Measurements from ENCODE around the gene CASP1.
"Not testable (repeated sequence)": the region's sequence is repeated elsewhere in the genome, so short reads cannot be mapped to it uniquely, and the experiment has no call there.

The CASP1 gene

GRCh38 chr11:105034813-105035620, at the start of gene CASP1:
CASP1 (minus strand) TSS chr11:105035144; CDS start chr11:105035113, 31 bp downstream.
- Histone ChIP-seq H3K9me3 (ENCODE audit: control insufficient read depth, low read length) (no peaks in the 10 kb centered on the region), H3K9ac (ENCODE audit: low read length) (peak within 1 kb of the TSS; percentile 69), H3K4me1 (ENCODE audit: control insufficient read depth, insufficient read depth, low read length) (peaks cover 29% of the 10 kb centered on the region), H3K4me3 (ENCODE audit: low read length) (peak within 1 kb of the TSS; percentile 76), H3K36me3 (ENCODE audit: control insufficient read depth, insufficient read depth, low read length, severe bottlenecking) (peaks cover 2% of the 10 kb centered on the region), H3K27me3 (replicated peaks; ENCODE audit: control insufficient read depth, insufficient read depth, low read length) (no peaks in the 10 kb centered on the region)
- peak; percentile 91 for DNase-seq (ENCODE audit: low read depth)

GRCh38 chr11:105081412-105082150, 46.6 kb upstream of the CASP1 start:
- no peaks in the 10 kb centered on the region for H3K36me3 ChIP-seq (ENCODE audit: control insufficient read depth, insufficient read depth, low read length, severe bottlenecking)

GRCh38 chr11:105080171-105080906, 45.4 kb upstream of the CASP1 start:
- H3K36me3 ChIP-seq (ENCODE audit: control insufficient read depth, insufficient read depth, low read length, severe bottlenecking); H3K9me3 ChIP-seq (ENCODE audit: control insufficient read depth, low read length); H3K9ac ChIP-seq (ENCODE audit: low read length); H3K4me3 ChIP-seq (ENCODE audit: low read length); H3K4me1 ChIP-seq (ENCODE audit: control insufficient read depth, insufficient read depth, low read length); DNase-seq (ENCODE audit: low read depth); H3K27me3 ChIP-seq (replicated peaks; ENCODE audit: control insufficient read depth, insufficient read depth, low read length): not testable (repeated sequence)

More at GRCh38 chr11:105081412-105082150, 46.6 kb upstream of the CASP1 start:
- no peak for DNase-seq (ENCODE audit: low read depth)
- Histone ChIP-seq H3K4me1 (ENCODE audit: control insufficient read depth, insufficient read depth, low read length) (peaks cover 4% of the 10 kb centered on the region), H3K9me3 (ENCODE audit: control insufficient read depth, low read length) (no peaks in the 10 kb centered on the region), H3K27me3 (replicated peaks; ENCODE audit: control insufficient read depth, insufficient read depth, low read length) (no peaks in the 10 kb centered on the region), H3K9ac (ENCODE audit: low read length) (no peak overlapping the region), H3K4me3 (ENCODE audit: low read length) (no peak overlapping the region)

GRCh38 chr11:105078283-105078682, 43.3 kb upstream of the CASP1 start:
- no peak overlapping the region for H3K4me3 ChIP-seq (ENCODE audit: low read length)
- H3K9ac ChIP-seq (ENCODE audit: low read length) = no peak overlapping the region
- peaks cover 4% of the 10 kb centered on the region for H3K4me1 ChIP-seq (ENCODE audit: control insufficient read depth, insufficient read depth, low read length)
- no peaks in the 10 kb centered on the region for H3K27me3 ChIP-seq (replicated peaks; ENCODE audit: control insufficient read depth, insufficient read depth, low read length)
- H3K36me3 ChIP-seq (ENCODE audit: control insufficient read depth, insufficient read depth, low read length, severe bottlenecking) = no peaks in the 10 kb centered on the region
- no peak for DNase-seq (ENCODE audit: low read depth)
- H3K9me3 ChIP-seq (ENCODE audit: control insufficient read depth, low read length) = no peaks in the 10 kb centered on the region

- H3K9ac ChIP-seq (ENCODE audit: low read length); H3K4me3 ChIP-seq (ENCODE audit: low read length); DNase-seq (ENCODE audit: low read depth); H3K27me3 ChIP-seq (replicated peaks; ENCODE audit: control insufficient read depth, insufficient read depth, low read length); H3K4me1 ChIP-seq (ENCODE audit: control insufficient read depth, insufficient read depth, low read length); H3K36me3 ChIP-seq (ENCODE audit: control insufficient read depth, insufficient read depth, low read length, severe bottlenecking); H3K9me3 ChIP-seq (ENCODE audit: control insufficient read depth, low read length): not testable (repeated sequence)
These were observed 42.3 kb upstream of the CASP1 start for GRCh38 chr11:105077141-105077790.

- Histone ChIP-seq H3K4me3 (ENCODE audit: low read length) (no peak overlapping the region), H3K27me3 (replicated peaks; ENCODE audit: control insufficient read depth, insufficient read depth, low read length) (no peaks in the 10 kb centered on the region), H3K4me1 (ENCODE audit: control insufficient read depth, insufficient read depth, low read length) (peaks cover 8% of the 10 kb centered on the region), H3K9ac (ENCODE audit: low read length) (no peak overlapping the region), H3K9me3 (ENCODE audit: control insufficient read depth, low read length) (no peaks in the 10 kb centered on the region), H3K36me3 (ENCODE audit: control insufficient read depth, insufficient read depth, low read length, severe bottlenecking) (no peaks in the 10 kb centered on the region)
- DNase-seq (ENCODE audit: low read depth) = no peak
These were observed 39.2 kb upstream of the CASP1 start for GRCh38 chr11:105074166-105074530.

- no peak overlapping the region for H3K4me3 ChIP-seq (ENCODE audit: low read length)
- no peaks in the 10 kb centered on the region for H3K27me3 ChIP-seq (replicated peaks; ENCODE audit: control insufficient read depth, insufficient read depth, low read length)
- DNase-seq (ENCODE audit: low read depth) = no peak
- H3K9ac ChIP-seq (ENCODE audit: low read length) = no peak overlapping the region
- no peaks in the 10 kb centered on the region for H3K9me3 ChIP-seq (ENCODE audit: control insufficient read depth, low read length)
- peaks cover 8% of the 10 kb centered on the region for H3K4me1 ChIP-seq (ENCODE audit: control insufficient read depth, insufficient read depth, low read length)
- no peaks in the 10 kb centered on the region for H3K36me3 ChIP-seq (ENCODE audit: control insufficient read depth, insufficient read depth, low read length, severe bottlenecking)
These were observed 38.7 kb upstream of the CASP1 start for GRCh38 chr11:105073456-105074165.

- H3K27me3 ChIP-seq (replicated peaks; ENCODE audit: control insufficient read depth, insufficient read depth, low read length); DNase-seq (ENCODE audit: low read depth): not testable (repeated sequence)
These were observed 37.1 kb upstream of the CASP1 start for GRCh38 chr11:105072080-105072479.

GRCh38 chr11:105071089-105071732, 36.3 kb upstream of the CASP1 start:
- no peaks in the 10 kb centered on the region for H3K27me3 ChIP-seq (replicated peaks; ENCODE audit: control insufficient read depth, insufficient read depth, low read length)
- no peak for DNase-seq (ENCODE audit: low read depth)
- H3K9me3 ChIP-seq (ENCODE audit: control insufficient read depth, low read length) = no peaks in the 10 kb centered on the region
- peaks cover 8% of the 10 kb centered on the region for H3K4me1 ChIP-seq (ENCODE audit: control insufficient read depth, insufficient read depth, low read length)
- H3K4me3 ChIP-seq (ENCODE audit: low read length) = no peak overlapping the region
- no peaks in the 10 kb centered on the region for H3K36me3 ChIP-seq (ENCODE audit: control insufficient read depth, insufficient read depth, low read length, severe bottlenecking)
- H3K9ac ChIP-seq (ENCODE audit: low read length) = no peak overlapping the region

More at GRCh38 chr11:105072080-105072479, 37.1 kb upstream of the CASP1 start:
- H3K36me3 ChIP-seq (ENCODE audit: control insufficient read depth, insufficient read depth, low read length, severe bottlenecking); H3K9ac ChIP-seq (ENCODE audit: low read length); H3K4me3 ChIP-seq (ENCODE audit: low read length); H3K4me1 ChIP-seq (ENCODE audit: control insufficient read depth, insufficient read depth, low read length); H3K9me3 ChIP-seq (ENCODE audit: control insufficient read depth, low read length): not testable (repeated sequence)

GRCh38 chr11:105070306-105070705, 35.4 kb upstream of the CASP1 start:
- H3K4me3 ChIP-seq (ENCODE audit: low read length) = no peak overlapping the region
- H3K36me3 ChIP-seq (ENCODE audit: control insufficient read depth, insufficient read depth, low read length, severe bottlenecking) = no peaks in the 10 kb centered on the region
- H3K4me1 ChIP-seq (ENCODE audit: control insufficient read depth, insufficient read depth, low read length) = peaks cover 8% of the 10 kb centered on the region
- H3K27me3 ChIP-seq (replicated peaks; ENCODE audit: control insufficient read depth, insufficient read depth, low read length) = no peaks in the 10 kb centered on the region
- H3K9ac ChIP-seq (ENCODE audit: low read length) = no peak overlapping the region
- no peak for DNase-seq (ENCODE audit: low read depth)
- no peaks in the 10 kb centered on the region for H3K9me3 ChIP-seq (ENCODE audit: control insufficient read depth, low read length)

Data from adipocyte (in vitro differentiated cells).